ENCODE measurements around the gene NPVF. TPM values are rescaled to one million over a fixed set of nuclear protein-coding genes. Genes with fewer than 3 reads are reported as not detected.

Gene NPVF
- total RNA-seq, 1 experiment from 2014 or later, result not detected

- H3K9me3 ChIP-seq (replicated peaks), result no peaks in the 10 kb centered on the region
Observed at GRCh38 chr7:25208525-25209221, 19.6 kb downstream of the NPVF start.

DNA sequence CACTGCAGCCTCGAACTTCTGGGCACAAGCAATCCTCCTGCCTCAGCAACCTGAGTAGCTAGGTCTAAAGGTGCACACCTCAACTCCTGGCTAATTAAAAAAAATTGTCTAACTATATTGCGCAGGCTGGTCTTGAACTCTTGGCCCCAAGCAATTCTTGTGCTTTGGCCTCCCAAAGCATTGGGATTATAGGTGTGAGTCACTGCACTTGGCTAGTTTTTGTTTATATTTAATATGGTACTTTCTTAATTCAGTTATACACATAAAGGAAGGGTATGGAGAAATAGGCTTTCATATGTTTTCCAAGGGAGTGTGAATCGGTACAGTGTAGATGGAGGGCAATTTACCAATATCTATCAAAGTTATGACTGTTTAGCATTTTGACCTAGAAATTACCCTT lies 20.4 kb downstream of the NPVF start:
- peaks cover 6% of the 10 kb centered on the region; the same call in 1 of the 2 replicates for H3K27me3 ChIP-seq
- no peaks in the 10 kb centered on the region for H3K9me3 ChIP-seq (replicated peaks)
- no peaks in the 10 kb centered on the region for H3K4me1 ChIP-seq
- no peaks in the 10 kb centered on the region for H3K36me3 ChIP-seq
- no peak overlapping the region for H3K27ac ChIP-seq
- DNase-seq, result no peak
- no peak overlapping the region for H3K4me3 ChIP-seq

More at GRCh38 chr7:25208525-25209221, 19.6 kb downstream of the NPVF start:
- H3K27ac ChIP-seq, result no peak overlapping the region
- H3K27me3 ChIP-seq, result peaks cover 6% of the 10 kb centered on the region; the same call in 1 of the 2 replicates
- H3K4me3 ChIP-seq, result no peak overlapping the region
- no peaks in the 10 kb centered on the region for H3K4me1 ChIP-seq
- no peaks in the 10 kb centered on the region for H3K36me3 ChIP-seq
- DNase-seq, result no peak

DNA sequence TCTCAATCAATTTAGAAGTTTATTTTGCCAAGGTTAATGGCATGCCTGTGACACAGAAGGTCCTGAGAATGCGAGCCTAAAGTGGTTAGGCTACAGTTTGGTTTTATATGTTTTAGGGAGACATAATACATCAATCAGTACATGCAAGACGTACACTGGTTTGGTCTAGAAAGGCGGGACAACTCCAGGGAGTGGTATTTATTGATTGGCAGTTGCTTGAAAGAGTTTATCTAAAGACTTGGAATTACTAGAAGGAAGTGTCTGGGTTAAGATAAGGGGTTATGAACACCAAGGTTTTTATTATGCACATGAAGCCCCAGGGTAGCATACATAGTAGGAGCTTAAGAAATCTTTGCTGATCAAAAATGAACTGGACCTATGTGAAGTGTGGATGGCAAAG lies 21.5 kb downstream of the NPVF start:
- Histone ChIP-seq H3K27ac (no peak overlapping the region), H3K27me3 (peaks cover 6% of the 10 kb centered on the region; the same call in 1 of the 2 replicates), H3K36me3 (no peaks in the 10 kb centered on the region), H3K9me3 (replicated peaks) (no peaks in the 10 kb centered on the region), H3K4me1 (no peaks in the 10 kb centered on the region), H3K4me3 (no peak overlapping the region)
- DNase-seq, result no peak

DNA sequence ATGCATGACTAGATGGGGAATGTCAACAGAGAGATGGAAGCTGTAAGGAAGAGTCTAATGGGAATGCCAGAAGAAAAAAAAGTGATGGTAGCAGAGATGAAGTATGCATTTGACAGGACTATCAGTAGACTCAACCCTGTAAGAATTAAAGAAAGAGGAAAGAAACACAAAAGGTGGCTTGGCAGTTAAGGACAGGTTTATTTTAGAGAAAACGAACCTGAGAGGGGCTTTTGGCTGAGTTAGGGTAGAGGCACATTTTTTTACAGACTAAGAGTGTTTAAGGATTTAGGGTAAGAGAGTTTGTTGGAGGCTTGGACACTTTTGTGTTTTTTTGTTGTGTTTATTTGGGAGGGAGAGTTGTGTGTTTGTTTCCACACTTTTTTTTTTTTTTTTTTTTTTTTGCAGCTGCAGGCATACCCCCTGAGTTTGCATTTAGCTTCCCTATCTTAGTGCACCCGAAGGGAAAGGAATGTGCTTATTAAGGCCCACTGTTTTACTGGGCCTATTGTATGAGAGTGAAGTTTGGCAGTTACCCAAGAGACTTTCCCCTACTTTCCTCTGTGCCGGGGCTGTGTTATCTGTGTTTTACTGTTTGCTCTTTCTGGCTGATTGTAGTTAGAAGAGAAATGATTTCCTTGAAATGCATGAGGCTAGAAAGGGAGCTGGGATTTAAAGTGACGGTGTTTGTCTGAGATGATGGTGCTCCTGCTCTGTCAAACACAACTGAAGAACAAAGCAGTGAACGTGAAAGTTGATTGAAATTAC lies 32.0 kb downstream of the NPVF start:
- H3K36me3 ChIP-seq, result no peaks in the 10 kb centered on the region
- DNase-seq, result no peak
- H3K4me1 ChIP-seq, result no peaks in the 10 kb centered on the region
- H3K9me3 ChIP-seq (replicated peaks), result peaks cover 4% of the 10 kb centered on the region; the same call in 1 of the 2 replicates
- H3K27me3 ChIP-seq, result peaks cover 7% of the 10 kb centered on the region; the same call in 1 of the 2 replicates
- no peak overlapping the region for H3K27ac ChIP-seq
- no peak overlapping the region for H3K4me3 ChIP-seq

DNA sequence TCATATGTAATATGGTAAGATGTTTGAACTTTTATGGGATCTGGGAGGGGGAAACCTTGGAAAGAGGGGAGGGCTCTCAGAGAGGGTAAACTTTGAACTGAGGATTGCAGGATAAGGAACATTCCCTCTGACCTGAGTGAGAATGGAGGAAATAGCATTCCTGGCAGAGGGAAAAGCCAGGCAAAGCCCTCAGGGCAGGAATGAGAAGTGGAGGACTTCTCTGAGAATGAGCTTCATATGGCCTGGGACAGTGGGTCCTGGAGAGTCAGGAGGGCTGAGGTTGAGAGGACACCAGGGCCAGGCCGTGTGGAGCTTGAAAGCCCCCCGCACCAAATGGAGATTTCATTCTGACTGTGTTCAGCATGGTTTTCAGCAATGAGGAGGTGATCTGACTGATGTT lies 34.2 kb downstream of the NPVF start:
- Histone ChIP-seq H3K36me3 (no peaks in the 10 kb centered on the region), H3K9me3 (replicated peaks) (peaks cover 4% of the 10 kb centered on the region; the same call in 1 of the 2 replicates), H3K4me3 (no peak overlapping the region), H3K27ac (no peak overlapping the region), H3K4me1 (no peaks in the 10 kb centered on the region), H3K27me3 (peaks cover 3% of the 10 kb centered on the region; the same call in 1 of the 2 replicates)
- no peak for DNase-seq

- Histone ChIP-seq H3K27ac (no peak overlapping the region), H3K4me1 (no peaks in the 10 kb centered on the region), H3K27me3 (no peaks in the 10 kb centered on the region; the same call in 1 of the 2 replicates), H3K36me3 (no peaks in the 10 kb centered on the region), H3K4me3 (no peak overlapping the region), H3K9me3 (replicated peaks) (peaks cover 4% of the 10 kb centered on the region; the same call in 1 of the 2 replicates)
- no peak for DNase-seq
Observed at GRCh38 chr7:25192043-25192442, 36.2 kb downstream of the NPVF start.

GRCh38 chr7:25189197-25189596 lies 39.1 kb downstream of the NPVF start:
- Histone ChIP-seq H3K27me3 (no peaks in the 10 kb centered on the region; the same call in 1 of the 2 replicates), H3K4me1 (no peaks in the 10 kb centered on the region), H3K36me3 (no peaks in the 10 kb centered on the region), H3K27ac (no peak overlapping the region), H3K9me3 (replicated peaks) (no peaks in the 10 kb centered on the region; the same call in 1 of the 2 replicates), H3K4me3 (no peak overlapping the region)
- DNase-seq, result no peak

DNA sequence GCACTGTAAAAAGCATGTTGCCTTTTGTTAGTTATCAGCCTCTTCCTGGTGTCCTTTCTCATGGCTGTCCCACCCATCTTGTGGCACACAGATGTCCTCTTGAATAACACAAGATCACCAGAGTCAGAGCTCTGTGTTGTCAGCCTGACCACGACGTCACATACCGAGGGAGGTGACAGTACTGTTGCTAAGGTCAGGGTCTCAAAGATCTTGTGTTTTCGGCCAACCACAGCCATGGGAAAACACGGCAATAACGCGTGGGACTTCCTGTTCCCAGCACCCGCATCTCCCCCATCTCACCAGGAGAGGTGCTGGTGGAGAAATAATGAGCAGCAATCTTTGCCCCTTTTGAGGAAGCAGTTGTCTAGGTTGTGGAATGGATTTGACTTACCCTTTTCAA lies 40.4 kb downstream of the NPVF start:
- no peaks in the 10 kb centered on the region; the same call in 1 of the 2 replicates for H3K4me1 ChIP-seq
- no peak for DNase-seq
- H3K27me3 ChIP-seq, result no peaks in the 10 kb centered on the region; the same call in 1 of the 2 replicates
- no peaks in the 10 kb centered on the region; the same call in 1 of the 2 replicates for H3K9me3 ChIP-seq (replicated peaks)
- no peak overlapping the region for H3K4me3 ChIP-seq
- no peak overlapping the region for H3K27ac ChIP-seq
- no peaks in the 10 kb centered on the region for H3K36me3 ChIP-seq

- DNase-seq, result no peak
- no peak overlapping the region for H3K27ac ChIP-seq
Observed at GRCh38 chr7:25186436-25186835, 41.9 kb downstream of the NPVF start.

GRCh38 chr7:25181532-25181931 lies 46.8 kb downstream of the NPVF start:
- DNase-seq, result no peak
- Histone ChIP-seq H3K27ac (no peak overlapping the region), H3K4me3 (no peak overlapping the region), H3K9me3 (replicated peaks) (no peaks in the 10 kb centered on the region), H3K27me3 (no peaks in the 10 kb centered on the region), H3K36me3 (no peaks in the 10 kb centered on the region), H3K4me1 (peaks cover 4% of the 10 kb centered on the region; the same call in 1 of the 2 replicates)

More at GRCh38 chr7:25186436-25186835, 41.9 kb downstream of the NPVF start:
- Histone ChIP-seq H3K4me1 (no peaks in the 10 kb centered on the region; the same call in 1 of the 2 replicates), H3K4me3 (no peak overlapping the region), H3K9me3 (replicated peaks) (no peaks in the 10 kb centered on the region), H3K36me3 (no peaks in the 10 kb centered on the region), H3K27me3 (no peaks in the 10 kb centered on the region; the same call in 1 of the 2 replicates)

DNA sequence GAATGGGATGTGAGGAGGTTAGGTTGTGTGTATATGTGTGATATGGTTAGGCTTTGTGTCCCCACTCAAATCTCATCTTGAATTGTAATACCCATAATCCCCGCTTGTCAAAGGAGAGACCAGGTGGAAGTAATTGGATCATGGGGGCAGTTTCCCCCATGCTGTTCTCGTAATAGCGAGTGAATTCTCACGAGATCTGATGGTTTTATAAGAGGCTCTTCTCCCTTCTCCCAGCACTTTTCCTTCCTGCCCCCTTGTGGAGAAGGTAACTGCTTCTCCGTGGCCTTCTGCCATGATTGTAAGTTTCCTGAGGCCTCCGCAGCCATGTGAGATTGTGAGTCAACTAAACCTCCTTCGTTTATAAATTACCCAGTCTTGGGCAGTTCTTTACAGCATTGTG lies 47.3 kb downstream of the NPVF start:
- Histone ChIP-seq H3K4me3 (peak overlapping the region; percentile 64), H3K9me3 (replicated peaks) (no peaks in the 10 kb centered on the region), H3K27me3 (no peaks in the 10 kb centered on the region), H3K4me1 (peaks cover 4% of the 10 kb centered on the region; the same call in 1 of the 2 replicates), H3K36me3 (no peaks in the 10 kb centered on the region), H3K27ac (no peak overlapping the region)
- DNase-seq, result peak; percentile 17 to 51

GRCh38 chr7:25180592-25180923 lies 47.7 kb downstream of the NPVF start:
- no peak for DNase-seq
- Histone ChIP-seq H3K4me3 (peak overlapping the region; percentile 64), H3K27me3 (no peaks in the 10 kb centered on the region), H3K4me1 (peaks cover 4% of the 10 kb centered on the region; the same call in 1 of the 2 replicates), H3K9me3 (replicated peaks) (no peaks in the 10 kb centered on the region), H3K36me3 (no peaks in the 10 kb centered on the region), H3K27ac (no peak overlapping the region)

DNA sequence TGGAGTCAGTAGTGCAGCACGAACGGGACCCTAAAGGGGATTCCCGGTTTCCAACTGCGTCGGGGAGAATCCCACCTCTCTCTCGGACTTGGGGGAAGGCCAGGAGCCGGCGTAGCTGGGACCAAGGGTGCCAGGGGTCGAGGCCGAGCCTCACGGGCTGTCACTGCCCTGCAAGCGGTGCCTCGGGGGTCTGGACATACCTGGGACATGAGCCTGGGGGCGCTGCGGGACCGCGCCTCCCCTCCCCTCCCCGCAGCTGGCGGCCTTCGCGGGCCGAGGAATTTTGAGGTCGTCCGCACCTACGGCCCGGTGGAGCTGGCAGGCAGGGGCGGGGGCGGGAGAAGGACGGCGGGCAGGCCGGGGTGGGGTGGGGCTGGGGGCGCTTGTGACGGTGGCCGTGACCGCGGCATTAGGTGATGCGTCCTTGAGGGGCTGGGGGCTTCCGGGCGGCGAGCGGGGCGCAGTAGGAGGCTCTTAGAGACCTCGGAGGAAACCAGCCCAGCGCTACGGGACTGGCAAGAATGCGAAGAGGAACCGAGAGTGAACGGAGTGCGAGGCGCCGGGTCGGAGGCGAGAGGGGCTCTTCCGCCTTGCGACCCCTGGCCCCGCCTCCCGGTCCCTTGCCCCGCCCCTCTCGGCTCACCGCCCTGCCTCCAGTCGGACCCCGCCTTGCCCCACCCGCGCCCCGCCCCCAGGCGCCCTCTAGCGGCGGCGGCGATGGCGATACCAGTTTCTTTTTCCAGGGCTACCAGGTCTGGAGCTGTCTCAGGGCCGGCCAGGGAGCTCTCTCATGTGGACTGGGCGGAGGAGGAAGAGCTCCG lies 48.3 kb downstream of the NPVF start:
- peaks cover 4% of the 10 kb centered on the region; the same call in 1 of the 2 replicates for H3K4me1 ChIP-seq
- no peaks in the 10 kb centered on the region for H3K9me3 ChIP-seq (replicated peaks)
- peak overlapping the region; percentile 64 for H3K4me3 ChIP-seq
- peak overlapping the region; percentile 41; the same call in 1 of the 2 replicates for H3K27ac ChIP-seq
- no peaks in the 10 kb centered on the region for H3K36me3 ChIP-seq
- DNase-seq, result peak; percentile 95 to 96
- no peaks in the 10 kb centered on the region for H3K27me3 ChIP-seq

GRCh38 chr7:25179325-25179724 lies 49.0 kb downstream of the NPVF start:
- H3K27ac ChIP-seq, result peak overlapping the region; percentile 41; the same call in 1 of the 2 replicates
- peaks cover 4% of the 10 kb centered on the region; the same call in 1 of the 2 replicates for H3K4me1 ChIP-seq
- peak overlapping the region; percentile 64 for H3K4me3 ChIP-seq
- no peaks in the 10 kb centered on the region for H3K9me3 ChIP-seq (replicated peaks)
- no peak for DNase-seq
- H3K36me3 ChIP-seq, result no peaks in the 10 kb centered on the region
- no peaks in the 10 kb centered on the region for H3K27me3 ChIP-seq
